HepG2 (cell line): ENCODE results near the gene PLK3. TPM values are rescaled to one million over a fixed set of nuclear protein-coding genes. Genes with fewer than 3 reads are reported as not detected.
A peak's percentile ranks its signal among the peaks of the same experiment; 100 is the strongest.

Experiments used
- ADNP ChIP-seq: sonication (generic); formaldehyde crosslinking; IDR thresholded peaks from 2 replicates; pipeline ENCODE4 v1.4.0; 2020; ENCODE audit warnings: missing genetic modification reagents
- AGO2 ChIP-seq: fragments of 200-400 bp; formaldehyde crosslinking; optimal IDR thresholded peaks from 2 replicates; pipeline ENCODE3; 2017; ENCODE audit warnings: mild to moderate bottlenecking, low read depth, low read length, moderate library complexity
- AKAP8 ChIP-seq: sonication (generic); formaldehyde crosslinking; IDR thresholded peaks from 2 replicates; pipeline ENCODE4 v1.5.1; 2020; ENCODE audit warnings: mild to moderate bottlenecking, missing genetic modification reagents
- ARID3A ChIP-seq: IDR thresholded peaks from 2 replicates; pipeline ENCODE4 v1.6.1; 2012; ENCODE audit warnings: low read depth, low read length, improper control_type of control experiment
- E2F5 ChIP-seq: sonication (generic); formaldehyde crosslinking; conservative IDR thresholded peaks from 2 replicates; pipeline ENCODE4 v1.4.0; 2020; ENCODE audit warnings: missing genetic modification reagents
- HCFC1 ChIP-seq: fragments of 150-350 bp; IDR thresholded peaks from 2 replicates; pipeline ENCODE4 v1.6.1; 2014; ENCODE audit warnings: low read depth, low read length
- ISX ChIP-seq: sonication (generic); formaldehyde crosslinking; conservative IDR thresholded peaks from 2 replicates; pipeline ENCODE4 v1.5.0; 2020; ENCODE audit warnings: missing genetic modification reagents
- KLF6 ChIP-seq: IDR thresholded peaks from 2 replicates; pipeline ENCODE4 v1.8.0; 2016; ENCODE audit warnings: missing biosample characterization, missing genetic modification reagents
- MAZ ChIP-seq, 2 experiments: sonication (generic) in 1 of 2; formaldehyde crosslinking in 1 of 2; IDR thresholded peaks; 2 replicates each; pipeline versions ENCODE4 v1.5.0 to v1.6.1; 2012 to 2020; ENCODE audit warnings: low read depth in 2 of 2, mild to moderate bottlenecking in 2 of 2, borderline replicate concordance in 1 of 2, improper control_type of control experiment in 1 of 2, low read length in 1 of 2, missing genetic modification reagents in 1 of 2, moderate library complexity in 1 of 2
- PREB ChIP-seq: sonication (generic); formaldehyde crosslinking; IDR thresholded peaks from 2 replicates; pipeline ENCODE4 v1.4.0; 2020; ENCODE audit warnings: missing genetic modification reagents
- RARG ChIP-seq: sonication (generic); formaldehyde crosslinking; IDR thresholded peaks from 2 replicates; pipeline ENCODE4 v1.4.0; 2020; ENCODE audit warnings: low read depth, mild to moderate bottlenecking, missing genetic modification reagents
- SOX13 ChIP-seq, 3 experiments: fragments of 450-650 bp in 1 of 3; sonication (generic) in 1 of 3; formaldehyde crosslinking in 1 of 3; IDR thresholded peaks in 2 of 3; conservative IDR thresholded peaks in 1 of 3; 2 replicates each; pipeline versions ENCODE4 v1.5.0 to v1.6.1; 2016 to 2020; ENCODE audit warnings: antibody characterized with exemption in 1 of 3, mild to moderate bottlenecking in 1 of 3, missing compliant biosample characterization in 1 of 3, missing genetic modification reagents in 1 of 3, moderate library complexity in 1 of 3
- TCF7L2 ChIP-seq: IDR thresholded peaks from 2 replicates; pipeline ENCODE4 v1.6.1; 2011; ENCODE audit warnings: mild to moderate bottlenecking, low read depth, low read length, moderate library complexity
- UBTF ChIP-seq: sonication (generic); formaldehyde crosslinking; IDR thresholded peaks from 2 replicates; pipeline ENCODE4 v1.4.0; 2020; ENCODE audit warnings: mild to moderate bottlenecking, missing genetic modification reagents
- ZMYM3 ChIP-seq: sonication (generic); formaldehyde crosslinking; IDR thresholded peaks from 2 replicates; pipeline ENCODE4 v1.5.1; 2020; ENCODE audit warnings: mild to moderate bottlenecking, missing genetic modification reagents
- ZNF251 ChIP-seq: sonication (generic); formaldehyde crosslinking; IDR thresholded peaks from 2 replicates; pipeline ENCODE4 v1.9.0; 2021; ENCODE audit warnings: mild to moderate bottlenecking, missing genetic modification reagents
- ZNF513 ChIP-seq: sonication (generic); formaldehyde crosslinking; conservative IDR thresholded peaks from 2 replicates; pipeline ENCODE4 v1.5.0; 2020; ENCODE audit warnings: missing genetic modification reagents
- polyA plus RNA-seq, 8 experiments: library from polyadenylated mRNA; depleted of rRNA in 3 of 8; stranded (reverse) in 7 of 8; unstranded in 1 of 8; fragments of >200 nt; fragmentation: Illumina TruSeq in 4 of 8; extraction: Trizol in 4 of 8; gene quantifications; 2 replicates each; pipeline versions ENCODE4 v1.2.1 to v1.2.3, GENCODE V29; 2011 to 2016; ENCODE audit warnings: low read depth in 4 of 8, missing spikeins in 1 of 8, mixed read lengths in 1 of 8; ENCODE audit not compliant: insufficient read depth in 1 of 8
- total RNA-seq, 5 experiments: library from RNA; depleted of rRNA; stranded (reverse); fragments of >200 nt; fragmentation: Illumina TruSeq; extraction: Trizol; gene quantifications; 2 replicates each; pipeline ENCODE4 v1.2.3, GENCODE V29; 2016; ENCODE audit warnings: low read depth in 1 of 5
- TF ChIP-seq, protein P1 (sequence below): IDR thresholded peaks from 2 replicates; pipeline ENCODE4 v1.6.1; 2016
- TF ChIP-seq, protein P2 (sequence below): sonication (generic); formaldehyde crosslinking; IDR thresholded peaks from 2 replicates; pipeline ENCODE4 v1.8.1; 2023; ENCODE audit warnings: mild to moderate bottlenecking, missing genetic modification reagents, borderline replicate concordance

The PLK3 gene
- total and polyA plus RNA-seq, 2 of the 13 experiments (the other 11 are each of a cell fraction or from before 2014, with no cell fraction given), result 9.8 to 16.9 TPM

GRCh38 chr1:44820328-44821239 lies 20.4 kb downstream of the PLK3 start (continued):
- TF ChIP-seq E2F5, result no peak
- no peak for TF ChIP-seq TCF7L2
- no peak for TF ChIP-seq SOX13 (IDR thresholded peaks at IDR 0.05)
- TF ChIP-seq SOX13 (CRISPR knock-in tag; conservative IDR thresholded peaks at IDR 0.05 in 1 of 2, IDR thresholded peaks at IDR 0.05 in 1 of 2), result no peak
- TF ChIP-seq, protein P1, sequence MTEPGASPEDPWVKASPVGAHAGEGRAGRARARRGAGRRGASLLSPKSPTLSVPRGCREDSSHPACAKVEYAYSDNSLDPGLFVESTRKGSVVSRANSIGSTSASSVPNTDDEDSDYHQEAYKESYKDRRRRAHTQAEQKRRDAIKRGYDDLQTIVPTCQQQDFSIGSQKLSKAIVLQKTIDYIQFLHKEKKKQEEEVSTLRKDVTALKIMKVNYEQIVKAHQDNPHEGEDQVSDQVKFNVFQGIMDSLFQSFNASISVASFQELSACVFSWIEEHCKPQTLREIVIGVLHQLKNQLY (CRISPR knock-in tag), result no peak
- no peak for TF ChIP-seq ISX (CRISPR knock-in tag)
- TF ChIP-seq MAZ (IDR thresholded peaks at IDR 0.05; ENCODE audit: borderline replicate concordance, low read depth, low read length), result no peak
- peak; percentile 43; the same call in 1 of the 2 replicates for TF ChIP-seq MAZ (CRISPR knock-in tag; IDR thresholded peaks at IDR 0.05; ENCODE audit: low read depth)
- TF ChIP-seq PREB (CRISPR knock-in tag), result no peak
- TF ChIP-seq ARID3A, result no peak
- TF ChIP-seq AGO2, result peak; percentile 67
- TF ChIP-seq AKAP8 (CRISPR knock-in tag), result no peak
- TF ChIP-seq RARG (CRISPR knock-in tag), result no peak
- peak; percentile 28; the same call in 1 of the 2 replicates for TF ChIP-seq UBTF
- TF ChIP-seq KLF6 (CRISPR knock-in tag), result no peak
- no peak for TF ChIP-seq ZNF251 (CRISPR knock-in tag)
- no peak for TF ChIP-seq ZNF513 (CRISPR knock-in tag)
- TF ChIP-seq HCFC1, result no peak
- TF ChIP-seq, protein P2, sequence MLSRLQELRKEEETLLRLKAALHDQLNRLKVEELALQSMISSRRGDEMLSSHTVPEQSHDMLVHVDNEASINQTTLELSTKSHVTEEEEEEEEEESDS (CRISPR knock-in tag), result no peak
- TF ChIP-seq ZMYM3, result no peak
- TF ChIP-seq ADNP (CRISPR knock-in tag), result no peak
